Measurements from ENCODE around the gene NCBP1.

The NCBP1 gene

DNA sequence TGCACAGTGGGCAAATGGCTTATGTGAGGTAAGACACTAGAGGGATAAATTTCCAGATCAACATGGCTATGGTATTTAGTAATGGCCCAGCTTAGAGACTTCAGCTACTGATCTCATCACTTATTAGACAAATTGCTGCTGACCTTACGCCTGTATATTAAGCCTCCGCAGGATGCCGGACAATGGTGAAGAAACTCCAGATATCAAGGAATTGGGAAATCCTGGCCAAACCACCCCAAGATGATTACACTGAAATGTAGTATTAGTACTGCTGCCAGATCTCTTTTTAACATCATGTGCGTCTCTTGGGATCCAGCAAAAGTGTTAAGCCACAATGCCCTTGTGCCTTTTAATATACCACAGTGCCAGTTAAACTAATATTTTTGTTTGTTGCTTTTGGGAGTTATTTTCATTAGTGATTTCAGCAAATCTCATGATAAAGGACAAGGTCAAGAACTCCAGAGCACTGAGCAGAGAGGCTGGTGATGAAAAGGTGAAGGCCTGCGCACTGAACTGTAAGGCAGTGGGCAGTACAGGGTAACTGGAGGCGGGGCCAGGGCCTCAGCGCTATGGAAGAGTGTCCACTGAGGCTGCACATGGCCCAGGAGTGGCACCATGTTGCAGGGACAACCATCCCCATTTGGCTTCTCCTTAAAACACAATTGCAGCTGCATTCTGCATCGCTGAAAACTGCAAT, 32.9 kb upstream of the NCBP1 start:
- ATAC-seq: no peak
- TF ChIP-seq, protein P1, sequence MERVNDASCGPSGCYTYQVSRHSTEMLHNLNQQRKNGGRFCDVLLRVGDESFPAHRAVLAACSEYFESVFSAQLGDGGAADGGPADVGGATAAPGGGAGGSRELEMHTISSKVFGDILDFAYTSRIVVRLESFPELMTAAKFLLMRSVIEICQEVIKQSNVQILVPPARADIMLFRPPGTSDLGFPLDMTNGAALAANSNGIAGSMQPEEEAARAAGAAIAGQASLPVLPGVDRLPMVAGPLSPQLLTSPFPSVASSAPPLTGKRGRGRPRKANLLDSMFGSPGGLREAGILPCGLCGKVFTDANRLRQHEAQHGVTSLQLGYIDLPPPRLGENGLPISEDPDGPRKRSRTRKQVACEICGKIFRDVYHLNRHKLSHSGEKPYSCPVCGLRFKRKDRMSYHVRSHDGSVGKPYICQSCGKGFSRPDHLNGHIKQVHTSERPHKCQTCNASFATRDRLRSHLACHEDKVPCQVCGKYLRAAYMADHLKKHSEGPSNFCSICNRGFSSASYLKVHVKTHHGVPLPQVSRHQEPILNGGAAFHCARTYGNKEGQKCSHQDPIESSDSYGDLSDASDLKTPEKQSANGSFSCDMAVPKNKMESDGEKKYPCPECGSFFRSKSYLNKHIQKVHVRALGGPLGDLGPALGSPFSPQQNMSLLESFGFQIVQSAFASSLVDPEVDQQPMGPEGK (CRISPR knock-in tag; IDR thresholded peaks at IDR 0.05; ENCODE audit: borderline replicate concordance): no peak
- TF ChIP-seq ZFP3 (CRISPR knock-in tag; IDR thresholded peaks at IDR 0.05) (no peak), ZNF565 (CRISPR knock-in tag; conservative IDR thresholded peaks at IDR 0.05; ENCODE audit: low read depth) (no peak), PPARA (CRISPR knock-in tag; IDR thresholded peaks at IDR 0.05; ENCODE audit: borderline replicate concordance) (no peak), TOX (CRISPR knock-in tag; IDR thresholded peaks at IDR 0.05; ENCODE audit: borderline replicate concordance) (no peak), BACH2 (CRISPR knock-in tag; IDR thresholded peaks at IDR 0.05; ENCODE audit: borderline replicate concordance) (no peak), ZNF70 (CRISPR knock-in tag; IDR thresholded peaks at IDR 0.05) (no peak), CREB5 (CRISPR knock-in tag; IDR thresholded peaks at IDR 0.05; ENCODE audit: low read depth) (no peak), TCF4 (CRISPR knock-in tag; IDR thresholded peaks at IDR 0.05; ENCODE audit: borderline replicate concordance) (no peak), CSDC2 (CRISPR knock-in tag; IDR thresholded peaks at IDR 0.05) (no peak), TSHZ2 (CRISPR knock-in tag; IDR thresholded peaks at IDR 0.05) (no peak), GLIS3 (CRISPR knock-in tag; IDR thresholded peaks at IDR 0.05) (no peak), ARNTL (CRISPR knock-in tag; IDR thresholded peaks at IDR 0.05; ENCODE audit: borderline replicate concordance, low read depth) (no peak), ZC3H10 (CRISPR knock-in tag; IDR thresholded peaks at IDR 0.05) (no peak), ZNF8 (CRISPR knock-in tag; IDR thresholded peaks at IDR 0.05) (no peak), SNAI2 (CRISPR knock-in tag; IDR thresholded peaks at IDR 0.05) (no peak), RARB (CRISPR knock-in tag; IDR thresholded peaks at IDR 0.05) (no peak), OSR1 (CRISPR knock-in tag; IDR thresholded peaks at IDR 0.05) (no peak)
- TF ChIP-seq, protein P2, sequence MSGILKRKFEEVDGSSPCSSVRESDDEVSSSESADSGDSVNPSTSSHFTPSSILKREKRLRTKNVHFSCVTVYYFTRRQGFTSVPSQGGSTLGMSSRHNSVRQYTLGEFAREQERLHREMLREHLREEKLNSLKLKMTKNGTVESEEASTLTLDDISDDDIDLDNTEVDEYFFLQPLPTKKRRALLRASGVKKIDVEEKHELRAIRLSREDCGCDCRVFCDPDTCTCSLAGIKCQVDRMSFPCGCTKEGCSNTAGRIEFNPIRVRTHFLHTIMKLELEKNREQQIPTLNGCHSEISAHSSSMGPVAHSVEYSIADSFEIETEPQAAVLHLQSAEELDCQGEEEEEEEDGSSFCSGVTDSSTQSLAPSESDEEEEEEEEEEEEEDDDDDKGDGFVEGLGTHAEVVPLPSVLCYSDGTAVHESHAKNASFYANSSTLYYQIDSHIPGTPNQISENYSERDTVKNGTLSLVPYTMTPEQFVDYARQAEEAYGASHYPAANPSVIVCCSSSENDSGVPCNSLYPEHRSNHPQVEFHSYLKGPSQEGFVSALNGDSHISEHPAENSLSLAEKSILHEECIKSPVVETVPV (CRISPR knock-in tag; IDR thresholded peaks at IDR 0.05): no peak

DNA sequence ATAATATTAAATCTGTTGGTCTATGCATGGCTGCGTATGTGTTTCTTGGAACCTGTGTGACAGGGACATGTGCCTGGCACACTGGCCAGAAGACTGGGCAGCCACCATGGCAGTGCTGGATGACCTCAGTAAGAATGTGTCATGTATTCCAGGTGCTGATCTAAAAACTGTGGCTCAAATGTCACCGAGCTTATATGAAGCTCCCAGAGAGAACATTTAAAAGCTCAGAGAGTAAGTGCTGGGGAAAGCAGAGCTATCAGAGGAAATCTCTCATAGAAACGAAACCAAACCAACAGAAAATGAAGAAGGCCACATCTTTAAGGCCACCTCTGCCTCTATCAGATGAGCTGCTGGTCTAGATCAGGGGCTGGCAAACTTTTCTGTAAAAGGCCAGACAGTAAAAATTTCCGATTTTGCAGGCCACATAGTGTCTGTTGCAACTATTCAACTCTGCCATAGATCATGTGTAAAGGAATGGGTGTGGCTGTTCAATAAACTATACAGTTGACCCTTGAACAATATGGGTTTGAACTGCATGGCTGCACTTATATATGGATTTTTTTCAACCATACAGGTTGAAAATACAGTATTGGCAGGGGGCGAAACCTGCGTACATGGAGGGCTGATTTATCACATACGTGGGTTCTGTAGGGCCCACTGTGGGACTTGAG, 32.3 kb upstream of the NCBP1 start:
- no peak for ATAC-seq
- TF ChIP-seq BACH2 (CRISPR knock-in tag; IDR thresholded peaks at IDR 0.05; ENCODE audit: borderline replicate concordance): no peak
- no peak for TF ChIP-seq ZFP30 (CRISPR knock-in tag; IDR thresholded peaks at IDR 0.05)
- no peak for TF ChIP-seq OSR1 (CRISPR knock-in tag; IDR thresholded peaks at IDR 0.05)
- no peak for TF ChIP-seq ARNTL (CRISPR knock-in tag; IDR thresholded peaks at IDR 0.05; ENCODE audit: borderline replicate concordance, low read depth)
- TF ChIP-seq, protein P3, sequence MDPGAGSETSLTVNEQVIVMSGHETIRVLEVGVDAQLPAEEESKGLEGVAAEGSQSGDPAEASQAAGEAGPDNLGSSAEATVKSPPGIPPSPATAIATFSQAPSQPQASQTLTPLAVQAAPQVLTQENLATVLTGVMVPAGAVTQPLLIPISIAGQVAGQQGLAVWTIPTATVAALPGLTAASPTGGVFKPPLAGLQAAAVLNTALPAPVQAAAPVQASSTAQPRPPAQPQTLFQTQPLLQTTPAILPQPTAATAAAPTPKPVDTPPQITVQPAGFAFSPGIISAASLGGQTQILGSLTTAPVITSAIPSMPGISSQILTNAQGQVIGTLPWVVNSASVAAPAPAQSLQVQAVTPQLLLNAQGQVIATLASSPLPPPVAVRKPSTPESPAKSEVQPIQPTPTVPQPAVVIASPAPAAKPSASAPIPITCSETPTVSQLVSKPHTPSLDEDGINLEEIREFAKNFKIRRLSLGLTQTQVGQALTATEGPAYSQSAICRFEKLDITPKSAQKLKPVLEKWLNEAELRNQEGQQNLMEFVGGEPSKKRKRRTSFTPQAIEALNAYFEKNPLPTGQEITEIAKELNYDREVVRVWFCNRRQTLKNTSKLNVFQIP (CRISPR knock-in tag; IDR thresholded peaks at IDR 0.05; ENCODE audit: borderline replicate concordance, low read depth): no peak
- TF ChIP-seq ZNF8 (CRISPR knock-in tag; IDR thresholded peaks at IDR 0.05): no peak
- TF ChIP-seq ISL1 (CRISPR knock-in tag; IDR thresholded peaks at IDR 0.05): no peak
- no peak for TF ChIP-seq CREB5 (CRISPR knock-in tag; IDR thresholded peaks at IDR 0.05; ENCODE audit: low read depth)
- TF ChIP-seq RARB (CRISPR knock-in tag; IDR thresholded peaks at IDR 0.05): no peak
- no peak for TF ChIP-seq ZNF565 (CRISPR knock-in tag; conservative IDR thresholded peaks at IDR 0.05; ENCODE audit: low read depth)
- TF ChIP-seq, protein P1 (CRISPR knock-in tag; IDR thresholded peaks at IDR 0.05; ENCODE audit: borderline replicate concordance): no peak
- no peak for TF ChIP-seq ESRRG (CRISPR knock-in tag; IDR thresholded peaks at IDR 0.05)
- TF ChIP-seq TOX (CRISPR knock-in tag; IDR thresholded peaks at IDR 0.05; ENCODE audit: borderline replicate concordance): no peak
- no peak for TF ChIP-seq PPARA (CRISPR knock-in tag; IDR thresholded peaks at IDR 0.05; ENCODE audit: borderline replicate concordance)
- no peak for TF ChIP-seq ZC3H10 (CRISPR knock-in tag; IDR thresholded peaks at IDR 0.05)
- no peak for TF ChIP-seq CSDC2 (CRISPR knock-in tag; IDR thresholded peaks at IDR 0.05)
- TF ChIP-seq ZNF70 (CRISPR knock-in tag; IDR thresholded peaks at IDR 0.05): no peak
- TF ChIP-seq ZFP3 (CRISPR knock-in tag; IDR thresholded peaks at IDR 0.05): no peak
